HTERT RPE-1 (cell line): ENCODE measurements around the gene CACNA1D.

Experiments used
- in situ Hi-C: fragments of 300-500 bp; cut with MboI; formaldehyde crosslinking; loops from 4 replicates; pipeline ENCODE4 v1.14.3; 2020; ENCODE audit warnings: low sequenced_read_pairs

The CACNA1D gene

GRCh38 chr3:53677413-53677812 is 183.0 kb downstream of the CACNA1D start:
- in situ Hi-C loops = no loop called here

GRCh38 chr3:53680028-53680427 is 185.6 kb downstream of the CACNA1D start:
- in situ Hi-C loops = no loop called here

GRCh38 chr3:53682807-53683206 is 188.4 kb downstream of the CACNA1D start:
- in situ Hi-C loops = no loop called here

GRCh38 chr3:53688066-53688465 is 193.7 kb downstream of the CACNA1D start:
- in situ Hi-C loops = no loop called here

GRCh38 chr3:53688989-53689388 is 194.6 kb downstream of the CACNA1D start:
- in situ Hi-C loops = no loop called here

GRCh38 chr3:53689681-53690080 is 195.3 kb downstream of the CACNA1D start:
- in situ Hi-C loops = no loop called here

- in situ Hi-C loops = no loop called here
These were observed 196.1 kb downstream of the CACNA1D start for GRCh38 chr3:53690521-53690920.

- in situ Hi-C loops = no loop called here
These were observed 196.9 kb downstream of the CACNA1D start for GRCh38 chr3:53691349-53691748.

GRCh38 chr3:53691885-53692284 is 197.5 kb downstream of the CACNA1D start:
- in situ Hi-C loops = no loop called here

GRCh38 chr3:53693451-53693850 is 199.0 kb downstream of the CACNA1D start:
- in situ Hi-C loops = no loop called here

GRCh38 chr3:53694046-53694445 is 199.6 kb downstream of the CACNA1D start:
- in situ Hi-C loops = no loop called here

GRCh38 chr3:53694666-53695323 is 200.4 kb downstream of the CACNA1D start:
- in situ Hi-C loops = no loop called here

GRCh38 chr3:53695324-53695690 is 200.9 kb downstream of the CACNA1D start:
- in situ Hi-C loops = no loop called here

- in situ Hi-C loops = no loop called here
These were observed 202.2 kb downstream of the CACNA1D start for GRCh38 chr3:53696401-53697172.

GRCh38 chr3:53700441-53700840 is 206.0 kb downstream of the CACNA1D start:
- in situ Hi-C loops = no loop called here

GRCh38 chr3:53702776-53703530 is 208.5 kb downstream of the CACNA1D start:
- in situ Hi-C loops = no loop called here

GRCh38 chr3:53703630-53704362 is 209.4 kb downstream of the CACNA1D start:
- in situ Hi-C loops = no loop called here

GRCh38 chr3:53704363-53704725 is 209.9 kb downstream of the CACNA1D start:
- in situ Hi-C loops = no loop called here

- in situ Hi-C loops = no loop called here
These were observed 210.8 kb downstream of the CACNA1D start for GRCh38 chr3:53705024-53705745.

- in situ Hi-C loops = no loop called here
These were observed 211.4 kb downstream of the CACNA1D start for GRCh38 chr3:53705774-53706173.

GRCh38 chr3:53707222-53707621 is 212.8 kb downstream of the CACNA1D start:
- in situ Hi-C loops = no loop called here
